Measurements from ENCODE around the gene POLR2H.

DNA sequence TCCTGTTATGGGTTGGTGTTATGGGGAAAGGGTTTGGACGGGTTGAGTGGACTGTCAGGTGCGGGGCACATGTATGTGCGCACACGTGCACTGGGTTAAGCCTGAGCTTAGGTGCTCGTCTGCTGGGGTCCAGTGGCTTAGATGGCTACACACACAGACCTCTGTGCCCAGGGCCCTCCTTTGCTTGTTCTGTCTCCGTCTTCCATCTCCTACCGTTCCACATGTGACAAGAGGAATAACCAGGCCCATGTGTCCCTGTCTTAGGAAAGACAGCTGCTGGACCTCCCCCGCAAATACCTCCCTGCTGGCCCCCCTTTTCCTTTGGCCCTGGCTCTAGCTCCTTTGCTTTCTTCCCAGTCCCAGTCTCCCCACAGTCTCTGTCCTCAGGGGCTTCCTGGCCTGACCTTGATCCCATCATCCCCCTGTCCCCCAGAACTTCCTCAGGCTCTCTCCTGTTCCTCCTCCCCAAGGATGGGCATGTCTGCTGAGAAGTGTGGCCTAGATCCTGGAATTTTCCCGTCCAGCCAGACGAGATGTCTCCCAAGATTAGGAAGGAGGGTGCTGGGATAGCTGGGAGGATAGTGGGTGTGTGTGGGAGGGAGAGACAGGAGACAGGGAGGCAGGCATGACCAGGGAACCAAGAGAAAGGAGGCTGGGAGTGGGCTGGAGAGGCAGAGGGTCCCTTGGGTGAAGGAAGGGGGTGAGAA is 17.3 kb downstream of the POLR2H start:
- TF ChIP-seq, protein P1, sequence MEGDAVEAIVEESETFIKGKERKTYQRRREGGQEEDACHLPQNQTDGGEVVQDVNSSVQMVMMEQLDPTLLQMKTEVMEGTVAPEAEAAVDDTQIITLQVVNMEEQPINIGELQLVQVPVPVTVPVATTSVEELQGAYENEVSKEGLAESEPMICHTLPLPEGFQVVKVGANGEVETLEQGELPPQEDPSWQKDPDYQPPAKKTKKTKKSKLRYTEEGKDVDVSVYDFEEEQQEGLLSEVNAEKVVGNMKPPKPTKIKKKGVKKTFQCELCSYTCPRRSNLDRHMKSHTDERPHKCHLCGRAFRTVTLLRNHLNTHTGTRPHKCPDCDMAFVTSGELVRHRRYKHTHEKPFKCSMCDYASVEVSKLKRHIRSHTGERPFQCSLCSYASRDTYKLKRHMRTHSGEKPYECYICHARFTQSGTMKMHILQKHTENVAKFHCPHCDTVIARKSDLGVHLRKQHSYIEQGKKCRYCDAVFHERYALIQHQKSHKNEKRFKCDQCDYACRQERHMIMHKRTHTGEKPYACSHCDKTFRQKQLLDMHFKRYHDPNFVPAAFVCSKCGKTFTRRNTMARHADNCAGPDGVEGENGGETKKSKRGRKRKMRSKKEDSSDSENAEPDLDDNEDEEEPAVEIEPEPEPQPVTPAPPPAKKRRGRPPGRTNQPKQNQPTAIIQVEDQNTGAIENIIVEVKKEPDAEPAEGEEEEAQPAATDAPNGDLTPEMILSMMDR (IDR thresholded peaks at IDR 0.05): no peak
- no peak for TF ChIP-seq POLR2A (IDR thresholded peaks at IDR 0.05)

Data from tibial nerve (tissue), 3 donors.